CD4-positive, alpha-beta memory T cell (primary cell): Measurements from ENCODE around the gene C2orf74. TPM values are rescaled to one million over a fixed set of nuclear protein-coding genes. Genes with fewer than 3 reads are reported as not detected.

Experiments
- CTCF ChIA-PET: fragments of 350-600 bp; sonication (Branson Sonifier 250); formaldehyde crosslinking; loops from one replicate; lab custom pipeline; 2021; ENCODE audit warnings: inconsistent platforms; ENCODE audit not compliant: partially characterized antibody; lab: Charles Lee
- POLR2A ChIA-PET: fragments of 350-600 bp; sonication (Branson Sonifier 250); formaldehyde crosslinking; loops from one replicate; lab custom pipeline; 2021; ENCODE audit not compliant: partially characterized antibody; lab: Charles Lee
- DNase-seq, 5 donors: peaks; one replicate each; pipeline versions ENCODE4 v3.0.0 to v3.0.0-alpha.2; 2020 to 2022; ENCODE audit warnings: mixed read lengths in 1 of 5
- H3K27ac ChIP-seq: one replicate; pipeline ENCODE4 v1.7.0; 2013; ENCODE audit warnings: low read depth, low read length
- H3K27me3 ChIP-seq: 2 replicates; pipeline ENCODE4 v1.7.0; 2013; ENCODE audit warnings: mild to moderate bottlenecking, low read length, moderate library complexity; ENCODE audit not compliant: insufficient read depth
- H3K36me3 ChIP-seq: 2 replicates; pipeline ENCODE4 v1.7.0; 2013; ENCODE audit warnings: mild to moderate bottlenecking, low read length, moderate library complexity; ENCODE audit not compliant: insufficient read depth
- H3K4me1 ChIP-seq: 2 replicates; pipeline ENCODE4 v1.7.0; 2013; ENCODE audit warnings: mild to moderate bottlenecking, low read length, moderate library complexity; ENCODE audit not compliant: insufficient read depth
- H3K4me3 ChIP-seq, 2 donors: one replicate each; pipeline ENCODE4 v1.7.0; 2013; ENCODE audit warnings: low read length in 2 of 2, mild to moderate bottlenecking in 1 of 2
- H3K9me3 ChIP-seq, 2 donors: one replicate each; pipeline ENCODE4 v1.7.0; 2013; ENCODE audit warnings: low read length in 2 of 2, control low read depth in 1 of 2; ENCODE audit not compliant: control insufficient read depth in 1 of 2
- H3K27ac Mint-ChIP-seq, 7 donors: one replicate each; pipeline ENCODE4 v1.8.0; 2020 to 2021; ENCODE audit warnings: mixed read lengths in 7 of 7, mild to moderate bottlenecking in 6 of 7, inconsistent platforms in 3 of 7, moderate library complexity in 3 of 7
- H3K27me3 Mint-ChIP-seq, 2 donors: one replicate each; pipeline ENCODE4 v1.8.0; 2020 to 2021; ENCODE audit warnings: mixed read lengths in 2 of 2
- H3K36me3 Mint-ChIP-seq, 2 donors: one replicate each; pipeline ENCODE4 v1.8.0; 2020 to 2021; ENCODE audit warnings: mixed read lengths in 2 of 2, inconsistent platforms in 1 of 2, mild to moderate bottlenecking in 1 of 2
- H3K4me1 Mint-ChIP-seq, 4 donors: one replicate each; pipeline ENCODE4 v1.8.0; 2020 to 2021; ENCODE audit warnings: mixed read lengths in 4 of 4, mild to moderate bottlenecking in 1 of 4
- H3K4me3 Mint-ChIP-seq, 8 donors: one replicate each; pipeline ENCODE4 v1.8.0; 2020 to 2021; ENCODE audit warnings: mixed read lengths in 8 of 8, mild to moderate bottlenecking in 7 of 8, moderate library complexity in 6 of 8, inconsistent platforms in 3 of 8
- H3K9me3 Mint-ChIP-seq, 8 donors: one replicate each; pipeline ENCODE4 v1.8.0; 2020 to 2021; ENCODE audit warnings: mixed read lengths in 8 of 8, mild to moderate bottlenecking in 5 of 8, inconsistent platforms in 3 of 8, moderate library complexity in 1 of 8
- intact Hi-C: fragments of 100-400 bp; cut with micrococcal nuclease; formaldehyde crosslinking; loops from one replicate; pipeline ENCODE4 v1.15.1; 2023
- polyA plus RNA-seq, 2 donors: library from polyadenylated mRNA; unstranded; fragments of 300-500 nt; fragmentation: Illumina TruSeq; gene quantifications; one replicate each; pipeline ENCODE4 v1.2.3, GENCODE V29; 2021
- total RNA-seq, 2 experiments: library from RNA; stranded (reverse); gene quantifications; one replicate each; pipeline ENCODE4 v1.2.3, GENCODE V29; 2021

The C2orf74 gene
- total and polyA plus RNA-seq, 4 experiments from 2014 or later, result 18.3 to 38.1 (median 28.0) TPM

- H3K27me3 ChIP-seq, result no peaks in the 10 kb centered on the region
- no peak overlapping the region for H3K27ac ChIP-seq
- no peak for DNase-seq
- no peak overlapping the region for H3K4me3 ChIP-seq
- Mint-ChIP-seq H3K27ac (peak overlapping the region in 1 of 7 donors; percentile 49), H3K27me3 (no peaks in the 10 kb centered on the region), H3K4me1 (peaks cover 0 to 4% (median under 1%) of the 10 kb centered on the region in 4 donors), H3K4me3 (no peak overlapping the region), H3K9me3 (no peaks in the 10 kb centered on the region), H3K36me3 (peaks cover 28% of the 10 kb centered on the region in 2 donors)
- intact Hi-C loops, result no loop called here
- POLR2A ChIA-PET, result interaction anchor here (1.5 kb wide), 1 partner anchor 24 kb away, joined by 3 read pairs; no protein-coding TSS in a partner anchor
- CTCF ChIA-PET, result no interaction called here
- no peaks in the 10 kb centered on the region for H3K36me3 ChIP-seq
- H3K4me1 ChIP-seq, result no peaks in the 10 kb centered on the region
- H3K9me3 ChIP-seq, result no peaks in the 10 kb centered on the region
Measured at GRCh38 chr2:61167579-61167978, 5.6 kb downstream of the C2orf74 start.

GRCh38 chr2:61172671-61173070, 10.7 kb downstream of the C2orf74 start:
- Mint-ChIP-seq H3K36me3 (peaks cover 0 to 7% of the 10 kb centered on the region in 2 donors), H3K4me3 (no peak overlapping the region), H3K27me3 (no peaks in the 10 kb centered on the region), H3K27ac (peak overlapping the region in 1 of 7 donors; percentile 58), H3K9me3 (no peaks in the 10 kb centered on the region), H3K4me1 (peaks cover 6 to 13% (median 8%) of the 10 kb centered on the region in 4 donors)
- POLR2A ChIA-PET, result no interaction called here
- no peak overlapping the region for H3K27ac ChIP-seq
- H3K36me3 ChIP-seq, result no peaks in the 10 kb centered on the region
- H3K27me3 ChIP-seq, result no peaks in the 10 kb centered on the region
- no peaks in the 10 kb centered on the region for H3K9me3 ChIP-seq
- H3K4me3 ChIP-seq, result no peak overlapping the region
- no peak for DNase-seq
- intact Hi-C loops, result loop anchor here (10.0 kb wide), 1 partner anchor 288 kb away; the partner anchor contains the start of gene REL
- CTCF ChIA-PET, result no interaction called here
- H3K4me1 ChIP-seq, result peaks cover 6% of the 10 kb centered on the region

- H3K27me3 ChIP-seq, result no peaks in the 10 kb centered on the region
- no peak overlapping the region for H3K27ac ChIP-seq
- H3K36me3 Mint-ChIP-seq, result peaks cover 0 to 9% of the 10 kb centered on the region in 2 donors
- H3K27ac Mint-ChIP-seq, result peak overlapping the region in 1 of 7 donors; percentile 2
- no peaks in the 10 kb centered on the region for H3K36me3 ChIP-seq
- CTCF ChIA-PET, result no interaction called here
- POLR2A ChIA-PET, result no interaction called here
- no peak overlapping the region for H3K4me3 Mint-ChIP-seq
- no peaks in the 10 kb centered on the region for H3K9me3 Mint-ChIP-seq
- no peaks in the 10 kb centered on the region for H3K27me3 Mint-ChIP-seq
- peaks cover 7% of the 10 kb centered on the region for H3K4me1 ChIP-seq
- no peak overlapping the region for H3K4me3 ChIP-seq
- peaks cover 6 to 16% (median 10%) of the 10 kb centered on the region in 4 donors for H3K4me1 Mint-ChIP-seq
- DNase-seq, result no peak
- no peaks in the 10 kb centered on the region for H3K9me3 ChIP-seq
- intact Hi-C loops, result loop anchor here (10.0 kb wide), 1 partner anchor 288 kb away; the partner anchor contains the start of gene REL
Measured at GRCh38 chr2:61173116-61173515, 11.1 kb downstream of the C2orf74 start.

- H3K4me3 Mint-ChIP-seq, result peak overlapping the region in 4 of 8 donors; percentile 35 to 95 (median 85)
- peak overlapping the region in 5 of 7 donors; percentile 13 to 88 (median 44) for H3K27ac Mint-ChIP-seq
- POLR2A ChIA-PET, result interaction anchor here (3.2 kb wide), 1 partner anchor 12 kb away, joined by 17 read pairs; the partner anchor contains the start of gene C2orf74
Measured at GRCh38 chr2:61175036-61175435, 13.0 kb downstream of the C2orf74 start.

GRCh38 chr2:61176755-61177726, 15.1 kb downstream of the C2orf74 start:
- no peaks in the 10 kb centered on the region for H3K27me3 ChIP-seq
- intact Hi-C loops, result loop anchor here (1.0 to 10.0 kb wide), 9 partner anchors 32 to 678 kb away; partner anchors contain the start of genes FAM161A, PAPOLG, PEX13 and REL
- H3K27me3 Mint-ChIP-seq, result no peaks in the 10 kb centered on the region
- peaks cover 47% of the 10 kb centered on the region for H3K4me1 ChIP-seq
- DNase-seq, result peak; percentile 89 to 94 (median 93)
- peaks cover 39 to 56% (median 45%) of the 10 kb centered on the region in 4 donors for H3K4me1 Mint-ChIP-seq
- H3K27ac ChIP-seq, result peak overlapping the region; percentile 93
- peak overlapping the region; percentile 91 to 95 (median 93) for H3K4me3 Mint-ChIP-seq
- H3K27ac Mint-ChIP-seq, result peak overlapping the region; percentile 88 to 96 (median 94)
- H3K9me3 ChIP-seq, result no peaks in the 10 kb centered on the region
- peaks cover 14% of the 10 kb centered on the region for H3K36me3 ChIP-seq
- ChIA-PET CTCF (interaction anchor here (0.7 to 1.9 kb wide), 6 partner anchors 11 to 295 kb away, joined by 3 to 6 read pairs (median 4); partner anchors contain the start of gene PEX13), POLR2A (interaction anchor here (0.8 to 4.0 kb wide), 21 partner anchors 8 to 587 kb away, joined by 3 to 67 read pairs (median 6); partner anchors contain the start of genes C2orf74, PEX13, PUS10 and REL)
- H3K4me3 ChIP-seq, result peak overlapping the region; percentile 74 to 100
- no peaks in the 10 kb centered on the region for H3K9me3 Mint-ChIP-seq
- H3K36me3 Mint-ChIP-seq, result peaks cover 23 to 42% of the 10 kb centered on the region in 2 donors

More at GRCh38 chr2:61175036-61175435, 13.0 kb downstream of the C2orf74 start:
- H3K9me3 ChIP-seq, result no peaks in the 10 kb centered on the region
- H3K4me1 ChIP-seq, result peaks cover 26% of the 10 kb centered on the region
- H3K4me1 Mint-ChIP-seq, result peaks cover 25 to 36% (median 27%) of the 10 kb centered on the region in 4 donors
- no peak overlapping the region for H3K4me3 ChIP-seq
- intact Hi-C loops, result loop anchor here (5.0 to 10.0 kb wide), 2 partner anchors 290 to 418 kb away; partner anchors contain the start of genes PAPOLG and REL
- peaks cover 6 to 27% of the 10 kb centered on the region in 2 donors for H3K36me3 Mint-ChIP-seq
- H3K27me3 Mint-ChIP-seq, result no peaks in the 10 kb centered on the region
- H3K27me3 ChIP-seq, result no peaks in the 10 kb centered on the region
- DNase-seq, result no peak
- no peaks in the 10 kb centered on the region for H3K9me3 Mint-ChIP-seq
- H3K36me3 ChIP-seq, result no peaks in the 10 kb centered on the region
- CTCF ChIA-PET, result no interaction called here
- H3K27ac ChIP-seq, result no peak overlapping the region

GRCh38 chr2:61177727-61178549, 15.9 kb downstream of the C2orf74 start:
- intact Hi-C loops, result loop anchor here (1.0 to 10.0 kb wide), 9 partner anchors 33 to 677 kb away; partner anchors contain the start of genes FAM161A, PAPOLG, PEX13 and REL
- peak; percentile 45 to 64 (median 51) for DNase-seq
- Mint-ChIP-seq H3K36me3 (peaks cover 30 to 49% of the 10 kb centered on the region in 2 donors), H3K27me3 (no peaks in the 10 kb centered on the region), H3K9me3 (no peaks in the 10 kb centered on the region), H3K4me3 (peak overlapping the region; percentile 87 to 96 (median 93)), H3K4me1 (peaks cover 42 to 64% (median 50%) of the 10 kb centered on the region in 4 donors), H3K27ac (peak overlapping the region; percentile 88 to 98 (median 96))
- no peaks in the 10 kb centered on the region for H3K27me3 ChIP-seq
- peak overlapping the region; percentile 53 to 66 for H3K4me3 ChIP-seq
- POLR2A ChIA-PET, result interaction anchor here (0.9 to 4.0 kb wide), 19 partner anchors 7 to 586 kb away, joined by 3 to 67 read pairs (median 8); partner anchors contain the start of genes C2orf74, PEX13, PUS10 and REL
- peaks cover 53% of the 10 kb centered on the region for H3K4me1 ChIP-seq
- no peaks in the 10 kb centered on the region for H3K9me3 ChIP-seq
- peak overlapping the region; percentile 93 for H3K27ac ChIP-seq
- CTCF ChIA-PET, result interaction anchor here (0.7 to 1.9 kb wide), 4 partner anchors 10 to 296 kb away, joined by 3 to 6 read pairs (median 5); partner anchors contain the start of gene PEX13
- H3K36me3 ChIP-seq, result peaks cover 20% of the 10 kb centered on the region
